Stomach (tissue), 4 donors: ENCODE results near the gene PARP11.

Experiments
- POLR2A ChIP-seq, 4 donors: fragments of 450-650 bp; IDR thresholded peaks; one replicate each; pipeline ENCODE4 v1.6.1; 2016; ENCODE audit warnings: antibody characterized with exemption in 4 of 4, control low read depth in 2 of 4, mild to moderate bottlenecking in 1 of 4, moderate library complexity in 1 of 4
- POLR2AphosphoS5 ChIP-seq, 3 donors: sonication (generic); formaldehyde crosslinking; IDR thresholded peaks; one replicate each; pipeline ENCODE4 v1.6.1; 2016; ENCODE audit warnings: antibody characterized with exemption in 3 of 3
- TF ChIP-seq, protein P1 (sequence below), 7 experiments: fragments of 450-650 bp in 4 of 7; fragments of 200-600 bp in 3 of 7; sonication (generic) in 3 of 7; IDR thresholded peaks; one replicate each; pipeline ENCODE4 v1.5.1; 2016 to 2019; ENCODE audit warnings: antibody characterized with exemption in 7 of 7, control low read depth in 2 of 7, mild to moderate bottlenecking in 1 of 7

DNA sequence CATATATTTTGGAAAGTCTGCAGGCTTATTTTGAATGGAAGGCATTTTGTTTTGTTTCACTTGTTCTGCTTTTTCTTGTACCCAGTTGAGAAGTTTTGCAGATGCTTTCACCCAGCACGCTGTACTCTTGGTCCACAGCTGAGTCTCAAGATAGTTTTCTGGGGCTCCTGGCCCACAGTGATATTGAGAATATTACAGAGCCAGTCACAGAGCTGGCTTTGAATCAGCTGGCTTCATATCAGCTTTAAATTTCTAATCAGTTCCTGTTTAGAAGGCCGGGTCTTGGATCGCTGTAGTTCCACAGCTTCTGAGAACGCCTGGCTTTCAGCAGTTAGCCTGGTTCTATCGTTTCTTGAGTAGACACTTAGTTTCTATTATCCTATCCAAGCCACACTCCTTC is 32.5 kb upstream of the PARP11 start:
- TF ChIP-seq, protein P1, sequence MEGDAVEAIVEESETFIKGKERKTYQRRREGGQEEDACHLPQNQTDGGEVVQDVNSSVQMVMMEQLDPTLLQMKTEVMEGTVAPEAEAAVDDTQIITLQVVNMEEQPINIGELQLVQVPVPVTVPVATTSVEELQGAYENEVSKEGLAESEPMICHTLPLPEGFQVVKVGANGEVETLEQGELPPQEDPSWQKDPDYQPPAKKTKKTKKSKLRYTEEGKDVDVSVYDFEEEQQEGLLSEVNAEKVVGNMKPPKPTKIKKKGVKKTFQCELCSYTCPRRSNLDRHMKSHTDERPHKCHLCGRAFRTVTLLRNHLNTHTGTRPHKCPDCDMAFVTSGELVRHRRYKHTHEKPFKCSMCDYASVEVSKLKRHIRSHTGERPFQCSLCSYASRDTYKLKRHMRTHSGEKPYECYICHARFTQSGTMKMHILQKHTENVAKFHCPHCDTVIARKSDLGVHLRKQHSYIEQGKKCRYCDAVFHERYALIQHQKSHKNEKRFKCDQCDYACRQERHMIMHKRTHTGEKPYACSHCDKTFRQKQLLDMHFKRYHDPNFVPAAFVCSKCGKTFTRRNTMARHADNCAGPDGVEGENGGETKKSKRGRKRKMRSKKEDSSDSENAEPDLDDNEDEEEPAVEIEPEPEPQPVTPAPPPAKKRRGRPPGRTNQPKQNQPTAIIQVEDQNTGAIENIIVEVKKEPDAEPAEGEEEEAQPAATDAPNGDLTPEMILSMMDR (IDR thresholded peaks at IDR 0.05) = no peak
- TF ChIP-seq POLR2AphosphoS5 (IDR thresholded peaks at IDR 0.05) (no peak), POLR2A (IDR thresholded peaks at IDR 0.05) (no peak)
